K562 (cell line): ENCODE data around the gene PAFAH1B1. TPM values are rescaled to one million over a fixed set of nuclear protein-coding genes. Genes with fewer than 3 reads are reported as not detected.
A peak's percentile ranks its signal among the peaks of the same experiment; 100 is the strongest.

ENCODE experiments used
- MCM2 ChIP-seq: fragments of 450-650 bp; IDR thresholded peaks from 2 replicates; pipeline ENCODE4 v1.6.1; 2017; ENCODE audit warnings: low read depth, mild to moderate bottlenecking
- MTA3 ChIP-seq: fragments of 450-650 bp; formaldehyde crosslinking; IDR thresholded peaks from 2 replicates; pipeline ENCODE4 v1.6.1; 2017; ENCODE audit warnings: mild to moderate bottlenecking, borderline replicate concordance
- polyA plus RNA-seq, 8 experiments: library from polyadenylated mRNA; depleted of rRNA in 4 of 8; stranded (reverse) in 5 of 8; unstranded in 3 of 8; fragments of >200 nt; fragmentation: Nextera tagmentation in 2 of 8; fragmentation: Illumina TruSeq in 1 of 8; extraction: Ambion mirVana in 2 of 8; extraction: Trizol in 1 of 8; gene quantifications; 2 replicates each; pipeline versions ENCODE4 v1.2.1 to v1.2.3, GENCODE V29; 2011 to 2014; ENCODE audit warnings: inconsistent platforms in 1 of 8, missing spikeins in 1 of 8
- total RNA-seq, 7 experiments: library from RNA; depleted of rRNA in 6 of 7; stranded (reverse); fragments of >200 nt in 6 of 7; fragmentation: Illumina TruSeq in 2 of 7; extraction: Trizol in 2 of 7; gene quantifications; 2 replicates each; pipeline versions ENCODE4 v1.2.1 to v1.2.3, GENCODE V29; 2011 to 2021; ENCODE audit warnings: low replicate concordance in 1 of 7
- TF ChIP-seq, protein P1 (sequence below): fragments of 250-450 bp; sonication (Bioruptor Pico); IDR thresholded peaks from 2 replicates; pipeline ENCODE4 v1.4.0; 2020; ENCODE audit warnings: mild to moderate bottlenecking, moderate library complexity
- TF ChIP-seq, protein P2 (sequence below): sonication (generic); formaldehyde crosslinking; IDR thresholded peaks from 2 replicates; pipeline ENCODE4 v1.8.0; 2023; ENCODE audit warnings: missing genetic modification reagents, mild to moderate bottlenecking, borderline replicate concordance
- TF ChIP-seq, protein P3 (sequence below): fragments of 200-600 bp; sonication (generic); IDR thresholded peaks from one replicate; pipeline ENCODE4 v1.6.1; 2012; ENCODE audit warnings: mild to moderate bottlenecking, low read depth, low read length, inconsistent platforms

PAFAH1B1 gene
- total and polyA plus RNA-seq, 9 of the 15 experiments (the other 6 are each of a cell fraction or from before 2014, with no cell fraction given): 23.3 to 66.4 (median 40.2) TPM

DNA sequence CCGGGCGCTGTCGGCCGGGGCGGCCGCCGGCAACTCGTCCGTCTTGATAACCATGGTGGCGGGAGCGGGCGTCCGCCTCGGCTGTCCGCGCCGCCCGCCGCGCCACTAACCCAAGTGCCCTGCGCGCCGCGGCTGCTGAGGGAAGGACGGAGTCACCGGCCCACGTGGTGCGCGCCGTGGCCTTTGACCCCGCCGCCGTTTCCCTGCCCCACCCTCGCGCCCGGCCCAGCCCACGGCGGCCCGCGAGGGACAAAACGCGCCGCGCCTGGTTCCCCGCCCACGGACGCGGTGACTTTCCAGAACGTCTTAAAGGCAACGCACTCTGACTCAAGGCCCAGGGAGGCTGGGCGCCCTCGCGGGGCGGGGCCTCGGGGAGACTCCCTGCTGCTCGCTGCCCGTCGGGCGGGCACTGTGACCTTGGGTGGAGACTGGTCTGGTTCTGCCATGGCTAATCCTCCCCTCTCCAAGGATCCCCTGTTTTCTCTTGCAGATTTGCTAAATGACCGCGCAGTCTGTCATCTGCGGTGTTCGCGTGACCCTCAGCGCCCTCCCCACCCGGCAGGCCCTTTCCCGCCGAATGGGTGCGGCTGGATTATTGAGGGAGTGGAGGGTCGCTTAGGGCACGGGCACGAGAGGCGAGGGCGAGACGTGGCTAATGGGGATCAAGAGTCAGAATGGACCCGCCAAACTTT, 118.3 kb downstream of the PAFAH1B1 start, which contains the start of gene CLUH (continued):
- TF ChIP-seq, protein P1, sequence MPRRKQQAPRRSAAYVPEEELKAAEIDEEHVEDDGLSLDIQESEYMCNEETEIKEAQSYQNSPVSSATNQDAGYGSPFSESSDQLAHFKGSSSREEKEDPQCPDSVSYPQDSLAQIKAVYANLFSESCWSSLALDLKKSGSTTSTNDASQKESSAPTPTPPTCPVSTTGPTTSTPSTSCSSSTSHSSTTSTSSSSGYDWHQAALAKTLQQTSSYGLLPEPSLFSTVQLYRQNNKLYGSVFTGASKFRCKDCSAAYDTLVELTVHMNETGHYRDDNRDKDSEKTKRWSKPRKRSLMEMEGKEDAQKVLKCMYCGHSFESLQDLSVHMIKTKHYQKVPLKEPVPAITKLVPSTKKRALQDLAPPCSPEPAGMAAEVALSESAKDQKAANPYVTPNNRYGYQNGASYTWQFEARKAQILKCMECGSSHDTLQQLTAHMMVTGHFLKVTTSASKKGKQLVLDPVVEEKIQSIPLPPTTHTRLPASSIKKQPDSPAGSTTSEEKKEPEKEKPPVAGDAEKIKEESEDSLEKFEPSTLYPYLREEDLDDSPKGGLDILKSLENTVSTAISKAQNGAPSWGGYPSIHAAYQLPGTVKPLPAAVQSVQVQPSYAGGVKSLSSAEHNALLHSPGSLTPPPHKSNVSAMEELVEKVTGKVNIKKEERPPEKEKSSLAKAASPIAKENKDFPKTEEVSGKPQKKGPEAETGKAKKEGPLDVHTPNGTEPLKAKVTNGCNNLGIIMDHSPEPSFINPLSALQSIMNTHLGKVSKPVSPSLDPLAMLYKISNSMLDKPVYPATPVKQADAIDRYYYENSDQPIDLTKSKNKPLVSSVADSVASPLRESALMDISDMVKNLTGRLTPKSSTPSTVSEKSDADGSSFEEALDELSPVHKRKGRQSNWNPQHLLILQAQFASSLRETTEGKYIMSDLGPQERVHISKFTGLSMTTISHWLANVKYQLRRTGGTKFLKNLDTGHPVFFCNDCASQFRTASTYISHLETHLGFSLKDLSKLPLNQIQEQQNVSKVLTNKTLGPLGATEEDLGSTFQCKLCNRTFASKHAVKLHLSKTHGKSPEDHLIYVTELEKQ (CRISPR knock-in tag): no peak
- TF ChIP-seq MTA3 (peak; percentile 99), MCM2 (no peak)
- TF ChIP-seq, protein P2, sequence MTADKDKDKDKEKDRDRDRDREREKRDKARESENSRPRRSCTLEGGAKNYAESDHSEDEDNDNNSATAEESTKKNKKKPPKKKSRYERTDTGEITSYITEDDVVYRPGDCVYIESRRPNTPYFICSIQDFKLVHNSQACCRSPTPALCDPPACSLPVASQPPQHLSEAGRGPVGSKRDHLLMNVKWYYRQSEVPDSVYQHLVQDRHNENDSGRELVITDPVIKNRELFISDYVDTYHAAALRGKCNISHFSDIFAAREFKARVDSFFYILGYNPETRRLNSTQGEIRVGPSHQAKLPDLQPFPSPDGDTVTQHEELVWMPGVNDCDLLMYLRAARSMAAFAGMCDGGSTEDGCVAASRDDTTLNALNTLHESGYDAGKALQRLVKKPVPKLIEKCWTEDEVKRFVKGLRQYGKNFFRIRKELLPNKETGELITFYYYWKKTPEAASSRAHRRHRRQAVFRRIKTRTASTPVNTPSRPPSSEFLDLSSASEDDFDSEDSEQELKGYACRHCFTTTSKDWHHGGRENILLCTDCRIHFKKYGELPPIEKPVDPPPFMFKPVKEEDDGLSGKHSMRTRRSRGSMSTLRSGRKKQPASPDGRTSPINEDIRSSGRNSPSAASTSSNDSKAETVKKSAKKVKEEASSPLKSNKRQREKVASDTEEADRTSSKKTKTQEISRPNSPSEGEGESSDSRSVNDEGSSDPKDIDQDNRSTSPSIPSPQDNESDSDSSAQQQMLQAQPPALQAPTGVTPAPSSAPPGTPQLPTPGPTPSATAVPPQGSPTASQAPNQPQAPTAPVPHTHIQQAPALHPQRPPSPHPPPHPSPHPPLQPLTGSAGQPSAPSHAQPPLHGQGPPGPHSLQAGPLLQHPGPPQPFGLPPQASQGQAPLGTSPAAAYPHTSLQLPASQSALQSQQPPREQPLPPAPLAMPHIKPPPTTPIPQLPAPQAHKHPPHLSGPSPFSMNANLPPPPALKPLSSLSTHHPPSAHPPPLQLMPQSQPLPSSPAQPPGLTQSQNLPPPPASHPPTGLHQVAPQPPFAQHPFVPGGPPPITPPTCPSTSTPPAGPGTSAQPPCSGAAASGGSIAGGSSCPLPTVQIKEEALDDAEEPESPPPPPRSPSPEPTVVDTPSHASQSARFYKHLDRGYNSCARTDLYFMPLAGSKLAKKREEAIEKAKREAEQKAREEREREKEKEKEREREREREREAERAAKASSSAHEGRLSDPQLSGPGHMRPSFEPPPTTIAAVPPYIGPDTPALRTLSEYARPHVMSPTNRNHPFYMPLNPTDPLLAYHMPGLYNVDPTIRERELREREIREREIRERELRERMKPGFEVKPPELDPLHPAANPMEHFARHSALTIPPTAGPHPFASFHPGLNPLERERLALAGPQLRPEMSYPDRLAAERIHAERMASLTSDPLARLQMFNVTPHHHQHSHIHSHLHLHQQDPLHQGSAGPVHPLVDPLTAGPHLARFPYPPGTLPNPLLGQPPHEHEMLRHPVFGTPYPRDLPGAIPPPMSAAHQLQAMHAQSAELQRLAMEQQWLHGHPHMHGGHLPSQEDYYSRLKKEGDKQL: no peak
- TF ChIP-seq, protein P3, sequence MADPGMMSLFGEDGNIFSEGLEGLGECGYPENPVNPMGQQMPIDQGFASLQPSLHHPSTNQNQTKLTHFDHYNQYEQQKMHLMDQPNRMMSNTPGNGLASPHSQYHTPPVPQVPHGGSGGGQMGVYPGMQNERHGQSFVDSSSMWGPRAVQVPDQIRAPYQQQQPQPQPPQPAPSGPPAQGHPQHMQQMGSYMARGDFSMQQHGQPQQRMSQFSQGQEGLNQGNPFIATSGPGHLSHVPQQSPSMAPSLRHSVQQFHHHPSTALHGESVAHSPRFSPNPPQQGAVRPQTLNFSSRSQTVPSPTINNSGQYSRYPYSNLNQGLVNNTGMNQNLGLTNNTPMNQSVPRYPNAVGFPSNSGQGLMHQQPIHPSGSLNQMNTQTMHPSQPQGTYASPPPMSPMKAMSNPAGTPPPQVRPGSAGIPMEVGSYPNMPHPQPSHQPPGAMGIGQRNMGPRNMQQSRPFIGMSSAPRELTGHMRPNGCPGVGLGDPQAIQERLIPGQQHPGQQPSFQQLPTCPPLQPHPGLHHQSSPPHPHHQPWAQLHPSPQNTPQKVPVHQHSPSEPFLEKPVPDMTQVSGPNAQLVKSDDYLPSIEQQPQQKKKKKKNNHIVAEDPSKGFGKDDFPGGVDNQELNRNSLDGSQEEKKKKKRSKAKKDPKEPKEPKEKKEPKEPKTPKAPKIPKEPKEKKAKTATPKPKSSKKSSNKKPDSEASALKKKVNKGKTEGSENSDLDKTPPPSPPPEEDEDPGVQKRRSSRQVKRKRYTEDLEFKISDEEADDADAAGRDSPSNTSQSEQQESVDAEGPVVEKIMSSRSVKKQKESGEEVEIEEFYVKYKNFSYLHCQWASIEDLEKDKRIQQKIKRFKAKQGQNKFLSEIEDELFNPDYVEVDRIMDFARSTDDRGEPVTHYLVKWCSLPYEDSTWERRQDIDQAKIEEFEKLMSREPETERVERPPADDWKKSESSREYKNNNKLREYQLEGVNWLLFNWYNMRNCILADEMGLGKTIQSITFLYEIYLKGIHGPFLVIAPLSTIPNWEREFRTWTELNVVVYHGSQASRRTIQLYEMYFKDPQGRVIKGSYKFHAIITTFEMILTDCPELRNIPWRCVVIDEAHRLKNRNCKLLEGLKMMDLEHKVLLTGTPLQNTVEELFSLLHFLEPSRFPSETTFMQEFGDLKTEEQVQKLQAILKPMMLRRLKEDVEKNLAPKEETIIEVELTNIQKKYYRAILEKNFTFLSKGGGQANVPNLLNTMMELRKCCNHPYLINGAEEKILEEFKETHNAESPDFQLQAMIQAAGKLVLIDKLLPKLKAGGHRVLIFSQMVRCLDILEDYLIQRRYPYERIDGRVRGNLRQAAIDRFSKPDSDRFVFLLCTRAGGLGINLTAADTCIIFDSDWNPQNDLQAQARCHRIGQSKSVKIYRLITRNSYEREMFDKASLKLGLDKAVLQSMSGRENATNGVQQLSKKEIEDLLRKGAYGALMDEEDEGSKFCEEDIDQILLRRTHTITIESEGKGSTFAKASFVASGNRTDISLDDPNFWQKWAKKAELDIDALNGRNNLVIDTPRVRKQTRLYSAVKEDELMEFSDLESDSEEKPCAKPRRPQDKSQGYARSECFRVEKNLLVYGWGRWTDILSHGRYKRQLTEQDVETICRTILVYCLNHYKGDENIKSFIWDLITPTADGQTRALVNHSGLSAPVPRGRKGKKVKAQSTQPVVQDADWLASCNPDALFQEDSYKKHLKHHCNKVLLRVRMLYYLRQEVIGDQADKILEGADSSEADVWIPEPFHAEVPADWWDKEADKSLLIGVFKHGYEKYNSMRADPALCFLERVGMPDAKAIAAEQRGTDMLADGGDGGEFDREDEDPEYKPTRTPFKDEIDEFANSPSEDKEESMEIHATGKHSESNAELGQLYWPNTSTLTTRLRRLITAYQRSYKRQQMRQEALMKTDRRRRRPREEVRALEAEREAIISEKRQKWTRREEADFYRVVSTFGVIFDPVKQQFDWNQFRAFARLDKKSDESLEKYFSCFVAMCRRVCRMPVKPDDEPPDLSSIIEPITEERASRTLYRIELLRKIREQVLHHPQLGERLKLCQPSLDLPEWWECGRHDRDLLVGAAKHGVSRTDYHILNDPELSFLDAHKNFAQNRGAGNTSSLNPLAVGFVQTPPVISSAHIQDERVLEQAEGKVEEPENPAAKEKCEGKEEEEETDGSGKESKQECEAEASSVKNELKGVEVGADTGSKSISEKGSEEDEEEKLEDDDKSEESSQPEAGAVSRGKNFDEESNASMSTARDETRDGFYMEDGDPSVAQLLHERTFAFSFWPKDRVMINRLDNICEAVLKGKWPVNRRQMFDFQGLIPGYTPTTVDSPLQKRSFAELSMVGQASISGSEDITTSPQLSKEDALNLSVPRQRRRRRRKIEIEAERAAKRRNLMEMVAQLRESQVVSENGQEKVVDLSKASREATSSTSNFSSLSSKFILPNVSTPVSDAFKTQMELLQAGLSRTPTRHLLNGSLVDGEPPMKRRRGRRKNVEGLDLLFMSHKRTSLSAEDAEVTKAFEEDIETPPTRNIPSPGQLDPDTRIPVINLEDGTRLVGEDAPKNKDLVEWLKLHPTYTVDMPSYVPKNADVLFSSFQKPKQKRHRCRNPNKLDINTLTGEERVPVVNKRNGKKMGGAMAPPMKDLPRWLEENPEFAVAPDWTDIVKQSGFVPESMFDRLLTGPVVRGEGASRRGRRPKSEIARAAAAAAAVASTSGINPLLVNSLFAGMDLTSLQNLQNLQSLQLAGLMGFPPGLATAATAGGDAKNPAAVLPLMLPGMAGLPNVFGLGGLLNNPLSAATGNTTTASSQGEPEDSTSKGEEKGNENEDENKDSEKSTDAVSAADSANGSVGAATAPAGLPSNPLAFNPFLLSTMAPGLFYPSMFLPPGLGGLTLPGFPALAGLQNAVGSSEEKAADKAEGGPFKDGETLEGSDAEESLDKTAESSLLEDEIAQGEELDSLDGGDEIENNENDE: no peak
